Brain microvascular endothelial cell (primary cell): ENCODE data around the gene GRIK4.

ENCODE experiments used
- DNase-seq: peaks from one replicate; pipeline ENCODE4 v3.0.0-alpha.2; 2020
- H3K27ac ChIP-seq: fragments of 250-450 bp; sonication (Bioruptor Pico); 2 replicates; pipeline ENCODE4 v1.5.1; 2020; ENCODE audit warnings: mild to moderate bottlenecking, moderate library complexity
- H3K27me3 ChIP-seq: fragments of 250-450 bp; sonication (Bioruptor Pico); replicated peaks from 2 replicates; pipeline ENCODE4 v1.5.1; 2020; ENCODE audit warnings: mild to moderate bottlenecking
- H3K36me3 ChIP-seq: fragments of 250-450 bp; sonication (Bioruptor Pico); replicated peaks from 2 replicates; pipeline ENCODE4 v1.5.1; 2020; ENCODE audit warnings: mild to moderate bottlenecking
- H3K4me3 ChIP-seq: 2 replicates; pipeline ENCODE4 v1.5.1; 2011; ENCODE audit warnings: low read depth, mild to moderate bottlenecking, control low read depth, low read length, moderate library complexity
- CTCF ChIP-seq: IDR thresholded peaks from 2 replicates; pipeline ENCODE4 v1.5.1; 2011; ENCODE audit warnings: low read depth, mild to moderate bottlenecking, moderate library complexity, low read length, control low read depth, inconsistent platforms; ENCODE audit errors: missing control alignments
- in situ Hi-C: cut with HindIII; loops from 2 replicates; pipeline ENCODE4 v1.10.0; 2017; ENCODE audit warnings: low sequenced_read_pairs, low pct_ligation_motif_present

The GRIK4 gene

DNA sequence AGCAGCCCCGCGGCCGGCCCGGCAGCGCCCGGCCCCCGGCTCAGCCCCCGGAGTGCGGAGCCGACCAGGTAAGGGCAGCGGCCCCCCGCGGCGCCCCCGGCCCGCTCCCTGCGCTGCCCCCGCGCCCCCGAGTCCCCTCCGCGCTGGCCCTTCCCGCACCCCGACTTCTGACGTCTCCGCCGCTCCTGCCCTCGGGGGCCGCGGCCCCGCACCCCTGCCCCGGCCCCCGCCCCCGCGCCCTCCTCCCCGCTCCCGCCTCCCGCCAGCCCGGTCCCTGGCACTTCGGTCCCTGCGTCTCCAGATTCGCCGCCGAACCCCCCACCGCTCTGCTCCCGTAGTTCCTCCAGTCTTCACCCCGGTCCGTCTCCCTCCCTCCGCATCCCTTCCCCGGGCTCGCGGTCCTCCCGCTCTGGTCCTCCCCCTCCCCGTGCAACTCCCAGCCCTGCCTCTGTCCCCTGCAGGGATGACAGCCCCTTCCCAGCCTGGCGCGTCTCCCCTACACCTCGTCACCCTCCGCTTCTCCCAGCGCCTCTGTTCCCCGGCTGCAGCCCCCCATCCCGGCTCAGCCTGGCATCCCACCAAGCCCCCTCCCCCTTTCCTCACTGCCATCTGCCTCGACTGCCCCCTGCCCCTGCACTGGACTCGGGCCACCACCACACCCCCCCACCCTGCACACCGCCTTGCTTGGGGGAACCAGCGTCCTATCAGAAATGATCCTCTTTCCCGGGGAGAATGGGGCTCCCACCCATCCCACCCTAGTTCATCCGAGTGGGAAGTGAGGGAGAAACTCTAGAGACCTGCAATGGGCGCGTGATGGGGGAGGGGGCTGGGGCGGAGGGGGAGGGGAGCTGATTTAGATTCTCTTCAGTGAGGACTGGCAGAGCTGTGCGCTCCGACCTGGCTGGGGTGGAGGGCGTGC lies 531 bp downstream of the GRIK4 start:
- no peak for TF ChIP-seq CTCF
- no peaks in the 10 kb centered on the region for H3K36me3 ChIP-seq
- in situ Hi-C loops = loop anchor here (25.0 kb wide), 1 partner anchor 175 kb away; no protein-coding TSS in a partner anchor
- H3K27ac ChIP-seq = no peak overlapping the region
- no peak overlapping the region for H3K4me3 ChIP-seq
- no peak for DNase-seq
- H3K27me3 ChIP-seq = no peaks in the 10 kb centered on the region

- Histone ChIP-seq H3K27ac (no peak overlapping the region), H3K27me3 (no peaks in the 10 kb centered on the region), H3K4me3 (no peak overlapping the region), H3K36me3 (no peaks in the 10 kb centered on the region)
- no peak for DNase-seq
- in situ Hi-C loops = loop anchor here (25.0 kb wide), 1 partner anchor 174 kb away; no protein-coding TSS in a partner anchor
- TF ChIP-seq CTCF = peak; percentile 23
Observed at GRCh38 chr11:120512739-120513435, 1.3 kb downstream of the GRIK4 start.

- Histone ChIP-seq H3K36me3 (no peaks in the 10 kb centered on the region), H3K27me3 (no peaks in the 10 kb centered on the region), H3K4me3 (no peak overlapping the region), H3K27ac (no peak overlapping the region)
- in situ Hi-C loops = loop anchor here (25.0 kb wide), 1 partner anchor 174 kb away; no protein-coding TSS in a partner anchor
- TF ChIP-seq CTCF = no peak
- no peak for DNase-seq
Observed at GRCh38 chr11:120513436-120514315, 2.1 kb downstream of the GRIK4 start.

GRCh38 chr11:120514541-120515121 lies 3.1 kb downstream of the GRIK4 start:
- no peaks in the 10 kb centered on the region for H3K27me3 ChIP-seq

More at GRCh38 chr11:120514541-120515121, 3.1 kb downstream of the GRIK4 start:
- Histone ChIP-seq H3K27ac (no peak overlapping the region), H3K36me3 (no peaks in the 10 kb centered on the region), H3K4me3 (no peak overlapping the region)
- no peak for DNase-seq
- TF ChIP-seq CTCF = no peak
- in situ Hi-C loops = loop anchor here (25.0 kb wide), 1 partner anchor 173 kb away; no protein-coding TSS in a partner anchor
